ENCODE measurements around the gene GBGT1. TPM values are rescaled to one million over a fixed set of nuclear protein-coding genes. Genes with fewer than 3 reads are reported as not detected.
A peak's percentile ranks its signal among the peaks of the same experiment; 100 is the strongest.

GBGT1 gene
- total and polyA plus RNA-seq, 8 donors = 1.2 to 37.9 (median 22.6) TPM

DNA sequence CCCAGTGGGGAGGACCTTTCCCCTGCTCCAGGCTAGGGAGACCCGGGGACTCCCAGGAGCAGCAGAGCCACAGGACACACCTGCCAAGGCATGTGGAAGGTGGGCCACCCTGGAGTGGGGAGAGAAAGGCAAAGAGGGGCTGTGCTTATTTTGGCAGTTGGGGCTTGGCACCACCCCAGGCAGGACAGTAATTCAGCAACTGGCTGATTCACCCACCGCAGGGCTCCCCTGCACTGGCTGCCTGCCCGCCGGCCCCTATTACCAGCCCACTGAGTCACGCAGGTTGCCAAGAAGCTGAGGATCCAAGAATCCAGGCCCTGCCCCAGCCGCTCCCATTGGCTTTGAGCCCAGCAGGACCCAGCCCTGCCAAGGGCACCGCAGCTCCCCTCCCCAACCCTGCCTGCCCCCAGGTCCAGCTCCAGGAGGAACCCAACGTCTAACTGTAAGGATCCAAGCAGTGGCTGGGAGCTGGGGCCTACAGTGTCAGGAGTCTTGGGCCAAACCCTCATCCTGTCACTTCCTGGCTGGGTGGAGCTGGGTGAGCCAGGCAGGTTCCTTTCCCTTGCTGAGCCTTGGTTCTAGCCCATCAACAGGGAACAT, 28.5 kb downstream of the GBGT1 start:
- TF ChIP-seq POLR2AphosphoS5 (IDR thresholded peaks at IDR 0.05) (peak in 2 of 3 donors; percentile 47 to 55), EP300 (IDR thresholded peaks at IDR 0.05) (no peak)
- TF ChIP-seq, protein P1, sequence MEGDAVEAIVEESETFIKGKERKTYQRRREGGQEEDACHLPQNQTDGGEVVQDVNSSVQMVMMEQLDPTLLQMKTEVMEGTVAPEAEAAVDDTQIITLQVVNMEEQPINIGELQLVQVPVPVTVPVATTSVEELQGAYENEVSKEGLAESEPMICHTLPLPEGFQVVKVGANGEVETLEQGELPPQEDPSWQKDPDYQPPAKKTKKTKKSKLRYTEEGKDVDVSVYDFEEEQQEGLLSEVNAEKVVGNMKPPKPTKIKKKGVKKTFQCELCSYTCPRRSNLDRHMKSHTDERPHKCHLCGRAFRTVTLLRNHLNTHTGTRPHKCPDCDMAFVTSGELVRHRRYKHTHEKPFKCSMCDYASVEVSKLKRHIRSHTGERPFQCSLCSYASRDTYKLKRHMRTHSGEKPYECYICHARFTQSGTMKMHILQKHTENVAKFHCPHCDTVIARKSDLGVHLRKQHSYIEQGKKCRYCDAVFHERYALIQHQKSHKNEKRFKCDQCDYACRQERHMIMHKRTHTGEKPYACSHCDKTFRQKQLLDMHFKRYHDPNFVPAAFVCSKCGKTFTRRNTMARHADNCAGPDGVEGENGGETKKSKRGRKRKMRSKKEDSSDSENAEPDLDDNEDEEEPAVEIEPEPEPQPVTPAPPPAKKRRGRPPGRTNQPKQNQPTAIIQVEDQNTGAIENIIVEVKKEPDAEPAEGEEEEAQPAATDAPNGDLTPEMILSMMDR (IDR thresholded peaks at IDR 0.05) = no peak
- DNase-seq = peak; percentile 87 to 90
- Histone ChIP-seq H3K4me1 (peaks cover 59 to 99% (median 89%) of the 10 kb centered on the region in 4 donors), H3K27me3 (no peaks in the 10 kb centered on the region), H3K9me3 (no peaks in the 10 kb centered on the region), H3K4me3 (no peak overlapping the region), H3K36me3 (no peaks in the 10 kb centered on the region), H3K27ac (peak overlapping the region; percentile 86 to 98 (median 93))
- 0 to 18% (median 14%) methylated on average over 7 to 8 of the region's 8 CpGs for WGBS, 5 donors
- intact Hi-C loops (cut with DNase I; ENCODE audit: low total_unique reads) = no loop called here

DNA sequence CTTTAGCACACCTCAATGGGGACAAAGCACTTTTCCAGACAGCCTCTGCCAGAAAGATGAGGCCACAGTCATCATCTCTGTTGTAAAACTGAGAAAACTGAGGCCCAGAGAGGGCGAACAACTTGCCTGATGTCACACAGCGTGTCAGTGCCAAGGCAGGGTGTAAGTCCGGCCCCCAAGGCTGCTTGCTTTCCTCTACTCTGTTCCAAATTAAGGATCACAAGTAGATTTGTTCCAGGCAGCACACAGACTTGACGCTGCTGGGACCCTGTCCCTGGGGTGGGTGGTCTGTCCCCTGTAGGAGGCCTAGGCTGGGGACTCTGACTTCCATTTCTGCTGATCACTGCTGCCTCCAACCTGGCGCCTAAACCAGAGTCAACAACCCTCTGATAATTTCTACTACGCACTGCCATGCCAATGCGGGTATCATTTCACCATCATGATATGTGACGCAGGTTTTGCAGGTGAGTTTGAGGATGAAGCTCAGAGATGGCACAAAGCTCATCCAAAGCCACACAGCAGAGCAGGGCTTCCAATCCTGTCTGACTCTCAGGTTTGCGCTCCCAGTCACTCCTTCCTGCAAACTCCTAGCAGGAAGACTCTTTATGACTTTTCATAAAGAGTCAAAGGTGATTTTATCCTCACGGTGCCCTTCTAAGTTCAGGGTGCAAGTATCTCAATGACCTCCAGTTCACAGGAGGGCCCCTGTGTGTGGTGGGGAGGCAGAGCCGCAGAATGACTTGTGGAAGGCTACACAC, 29.1 kb downstream of the GBGT1 start:
- TF ChIP-seq EP300 (IDR thresholded peaks at IDR 0.05) (no peak), POLR2A (IDR thresholded peaks at IDR 0.05) (no peak), POLR2AphosphoS5 (IDR thresholded peaks at IDR 0.05) (no peak)
- TF ChIP-seq, protein P1 (IDR thresholded peaks at IDR 0.05) = no peak
- Histone ChIP-seq H3K27ac (peak overlapping the region; percentile 86 to 98 (median 93)), H3K36me3 (no peaks in the 10 kb centered on the region), H3K4me3 (no peak overlapping the region), H3K27me3 (no peaks in the 10 kb centered on the region), H3K4me1 (peaks cover 59 to 99% (median 90%) of the 10 kb centered on the region in 4 donors), H3K9me3 (no peaks in the 10 kb centered on the region)
- intact Hi-C loops (cut with DNase I; ENCODE audit: low total_unique reads) = no loop called here
- DNase-seq = no peak
- 45 to 55% (median 51%) methylated on average over 8 to 11 of the region's 11 CpGs for WGBS, 5 donors

DNA sequence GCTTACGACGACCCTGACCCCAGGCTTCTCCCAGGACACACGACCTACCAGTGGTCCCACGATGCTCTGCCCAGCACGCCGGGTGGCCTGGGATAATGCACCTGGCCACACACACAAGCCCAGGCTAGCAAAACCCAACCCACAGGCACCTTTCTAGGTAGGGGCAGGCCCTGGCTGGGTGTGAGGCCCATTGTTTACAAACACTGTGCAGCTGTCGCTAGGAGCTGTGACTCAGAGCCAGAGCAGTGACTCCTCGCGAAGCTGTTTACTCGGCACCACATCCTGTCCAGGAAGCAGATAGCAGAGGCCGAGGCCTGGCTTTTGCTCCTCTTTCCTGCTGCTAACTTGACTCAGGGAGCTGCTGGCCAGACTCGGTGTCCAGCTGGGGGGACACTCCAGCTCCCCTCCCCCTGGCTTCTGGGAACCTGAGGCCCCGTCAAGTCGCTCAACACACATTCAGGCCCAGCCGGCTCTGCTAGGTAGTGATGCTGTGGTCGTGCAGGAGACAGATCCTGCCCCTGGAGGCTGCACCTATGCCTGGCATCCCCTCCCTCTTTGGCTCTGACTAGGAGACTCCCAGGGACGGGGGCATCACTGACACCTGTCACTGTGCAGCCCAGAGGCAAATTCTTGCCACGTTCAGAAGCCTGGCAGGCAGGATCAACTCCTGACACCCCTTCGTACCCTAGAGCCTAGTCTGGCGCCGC, 29.9 kb downstream of the GBGT1 start:
- H3K27me3 ChIP-seq = no peaks in the 10 kb centered on the region
- peak; percentile 5 for TF ChIP-seq EP300 (IDR thresholded peaks at IDR 0.05)
- TF ChIP-seq, protein P1 (IDR thresholded peaks at IDR 0.05) = no peak
- TF ChIP-seq POLR2A (IDR thresholded peaks at IDR 0.05) = no peak
- TF ChIP-seq POLR2AphosphoS5 (IDR thresholded peaks at IDR 0.05) = peak; percentile 88 to 96 (median 90)
- DNase-seq = peak; percentile 93 to 98
- 5 to 19% (median 16%) methylated on average over 7 to 21 of the region's 21 CpGs for WGBS, 5 donors
- peaks cover 59 to 99% (median 90%) of the 10 kb centered on the region in 4 donors for H3K4me1 ChIP-seq
- peak overlapping the region; percentile 88 to 98 (median 93) for H3K27ac ChIP-seq
- peak overlapping the region in 1 of 4 donors; percentile 1 for H3K4me3 ChIP-seq
- H3K36me3 ChIP-seq = no peaks in the 10 kb centered on the region
- intact Hi-C loops (cut with DNase I; ENCODE audit: low total_unique reads) = no loop called here
- H3K9me3 ChIP-seq = no peaks in the 10 kb centered on the region

DNA sequence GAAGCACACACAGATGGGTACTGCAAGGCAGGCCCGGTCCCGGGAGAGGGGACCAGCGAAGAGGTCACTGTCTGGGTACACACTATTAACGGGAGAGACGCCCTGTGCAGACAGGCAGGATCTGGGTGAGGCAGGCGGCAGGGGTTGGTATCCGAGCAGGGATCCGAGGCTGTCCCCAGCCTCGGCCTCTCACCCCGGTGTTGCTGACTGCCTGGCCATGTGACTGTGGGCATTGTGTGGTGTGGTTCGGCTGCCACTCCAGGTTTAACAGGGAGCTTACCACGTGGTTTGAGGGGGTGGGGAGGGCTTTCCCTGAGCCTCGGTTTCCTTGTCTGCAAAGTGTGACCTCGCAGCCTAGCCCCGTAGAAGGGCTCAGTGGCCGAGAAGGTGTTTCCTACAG, 31.5 kb downstream of the GBGT1 start:
- intact Hi-C loops (cut with DNase I; ENCODE audit: low total_unique reads) = no loop called here
- TF ChIP-seq, protein P1 (IDR thresholded peaks at IDR 0.05) = no peak
- TF ChIP-seq EP300 (IDR thresholded peaks at IDR 0.05) (no peak), POLR2A (IDR thresholded peaks at IDR 0.05) (no peak), POLR2AphosphoS5 (IDR thresholded peaks at IDR 0.05) (no peak)
- DNase-seq = no peak
- peaks cover 50 to 99% (median 91%) of the 10 kb centered on the region in 4 donors for H3K4me1 ChIP-seq
- H3K9me3 ChIP-seq = no peaks in the 10 kb centered on the region
- H3K27me3 ChIP-seq = no peaks in the 10 kb centered on the region
- H3K4me3 ChIP-seq = no peak overlapping the region
- no peaks in the 10 kb centered on the region for H3K36me3 ChIP-seq
- 79 to 86% (median 85%) methylated on average over 10 to 16 of the region's 16 CpGs for WGBS, 5 donors
- H3K27ac ChIP-seq = peak overlapping the region in 4 of 5 donors; percentile 93 to 98 (median 96)

All from stomach (tissue), 9 donors.